AG04449 (cell line): ENCODE results near the gene ZBTB7A.
A peak's percentile ranks its signal among the peaks of the same experiment; 100 is the strongest.

Experiments used
- CTCF ChIA-PET: fragments of 350-600 bp; formaldehyde crosslinking; extraction: SDS; loops from one replicate; lab custom pipeline; 2021; ENCODE audit warnings: antibody characterized with exemption; lab: Yijun Ruan, JAX
- POLR2A ChIA-PET: fragments of 400-600, 350-600 bp; formaldehyde crosslinking; extraction: SDS; loops from one replicate; lab custom pipeline; 2020; ENCODE audit warnings: antibody characterized with exemption, inconsistent platforms; lab: Yijun Ruan, JAX
- DNase-seq: peaks from one replicate; pipeline ENCODE4 v3.0.0-alpha.2; 2010; ENCODE audit warnings: low read depth, low spot score
- H3K4me3 ChIP-seq: 2 replicates; pipeline ENCODE4 v1.5.1; 2011; ENCODE audit warnings: low read depth, mild to moderate bottlenecking, control low read depth, low read length
- CTCF ChIP-seq: IDR thresholded peaks from one replicate; pipeline ENCODE4 v1.5.1; 2011; ENCODE audit warnings: mild to moderate bottlenecking, moderate library complexity, low read length, control low read depth, inconsistent platforms; ENCODE audit not compliant: insufficient read depth; ENCODE audit errors: missing control alignments

ZBTB7A gene

GRCh38 chr19:4062419-4063368 lies 4.0 kb downstream of the ZBTB7A start:
- ChIA-PET CTCF (interaction anchor here (0.9 to 1.4 kb wide), 2 partner anchors 77 to 125 kb away, joined by 3 to 4 read pairs; no protein-coding TSS in a partner anchor), POLR2A (no interaction called here)
- DNase-seq = no peak
- no peak for TF ChIP-seq CTCF
- peak overlapping the region; percentile 8 for H3K4me3 ChIP-seq

GRCh38 chr19:4061683-4062418 lies 4.8 kb downstream of the ZBTB7A start:
- no peak overlapping the region for H3K4me3 ChIP-seq
- DNase-seq = no peak
- POLR2A ChIA-PET = no interaction called here

GRCh38 chr19:4061178-4061682 lies 5.5 kb downstream of the ZBTB7A start:
- POLR2A ChIA-PET = no interaction called here

More at GRCh38 chr19:4061683-4062418, 4.8 kb downstream of the ZBTB7A start:
- CTCF ChIA-PET = interaction anchor here (0.9 to 1.4 kb wide), 2 partner anchors 78 to 126 kb away, joined by 3 to 4 read pairs; no protein-coding TSS in a partner anchor
- no peak for TF ChIP-seq CTCF

GRCh38 chr19:4060621-4061177 lies 6.0 kb downstream of the ZBTB7A start:
- ChIA-PET POLR2A (no interaction called here), CTCF (no interaction called here)
- H3K4me3 ChIP-seq = no peak overlapping the region
- no peak for TF ChIP-seq CTCF
- no peak for DNase-seq

More at GRCh38 chr19:4061178-4061682, 5.5 kb downstream of the ZBTB7A start:
- no peak for TF ChIP-seq CTCF
- no peak overlapping the region for H3K4me3 ChIP-seq
- no peak for DNase-seq
- CTCF ChIA-PET = no interaction called here

- ChIA-PET CTCF (interaction anchor here (2.6 kb wide), 1 partner anchor 72 kb away, joined by 7 read pairs; no protein-coding TSS in a partner anchor), POLR2A (interaction anchor here (0.6 kb wide), 1 partner anchor 72 kb away, joined by 8 read pairs; no protein-coding TSS in a partner anchor)
- no peak for DNase-seq
These were observed 6.6 kb downstream of the ZBTB7A start for GRCh38 chr19:4059891-4060620.

More at GRCh38 chr19:4059891-4060620, 6.6 kb downstream of the ZBTB7A start:
- no peak overlapping the region for H3K4me3 ChIP-seq
- TF ChIP-seq CTCF = no peak
